Stomach (tissue), 9 donors: Measurements from ENCODE around the gene ARHGAP15. TPM values are rescaled to one million over a fixed set of nuclear protein-coding genes. Genes with fewer than 3 reads are reported as not detected.

Experiments used
- DNase-seq, 2 donors: peaks; one replicate each; pipeline versions ENCODE4 v3.0.0 to v3.0.0-alpha.2; 2013 to 2019
- H3K27ac ChIP-seq, 5 donors: fragments of 200-600 bp in 4 of 5; sonication (generic) in 4 of 5; one replicate each; pipeline ENCODE4 v1.5.1; 2013 to 2019; ENCODE audit warnings: mild to moderate bottlenecking in 1 of 5, moderate library complexity in 1 of 5
- H3K27me3 ChIP-seq, 3 donors: fragments of 200-600 bp; sonication (generic); one replicate each; pipeline ENCODE4 v1.5.1; 2017 to 2019; ENCODE audit warnings: mixed run types in 1 of 3
- H3K36me3 ChIP-seq, 4 donors: fragments of 200-600 bp; sonication (generic); 1 replicate in 3 of 4; 2 replicates in 1 of 4; pipeline ENCODE4 v1.5.1; 2016 to 2019
- H3K4me1 ChIP-seq, 4 donors: fragments of 200-600 bp; sonication (generic); one replicate each; pipeline ENCODE4 v1.5.1; 2016 to 2019
- H3K4me3 ChIP-seq, 4 donors: fragments of 200-600 bp; sonication (generic) in 3 of 4; one replicate each; pipeline ENCODE4 v1.5.1; 2016 to 2019; ENCODE audit warnings: mild to moderate bottlenecking in 1 of 4
- H3K9me3 ChIP-seq, 4 donors: fragments of 200-600 bp; sonication (generic); one replicate each; pipeline ENCODE4 v1.5.1; 2016 to 2019
- CTCF ChIP-seq, 7 experiments: fragments of 450-650 bp in 4 of 7; fragments of 200-600 bp in 3 of 7; sonication (generic) in 3 of 7; IDR thresholded peaks; one replicate each; pipeline ENCODE4 v1.5.1; 2016 to 2019; ENCODE audit warnings: antibody characterized with exemption in 7 of 7, control low read depth in 2 of 7, mild to moderate bottlenecking in 1 of 7
- EP300 ChIP-seq: sonication (generic); formaldehyde crosslinking; IDR thresholded peaks from one replicate; pipeline ENCODE4 v1.6.1; 2017; ENCODE audit warnings: antibody characterized with exemption
- POLR2A ChIP-seq, 4 donors: fragments of 450-650 bp; IDR thresholded peaks; one replicate each; pipeline ENCODE4 v1.6.1; 2016; ENCODE audit warnings: antibody characterized with exemption in 4 of 4, control low read depth in 2 of 4, mild to moderate bottlenecking in 1 of 4, moderate library complexity in 1 of 4
- POLR2AphosphoS5 ChIP-seq, 3 donors: sonication (generic); formaldehyde crosslinking; IDR thresholded peaks; one replicate each; pipeline ENCODE4 v1.6.1; 2016; ENCODE audit warnings: antibody characterized with exemption in 3 of 3
- WGBS, 5 donors: extraction: QIAGEN DNeasy Blood & Tissue Kit in 3 of 5; methylation state at CpG; one replicate each; pipeline versions ENCODE4 v1.1.5 to v1.1.7; 2013 to 2018; 5-methylcytosine and 5-hydroxymethylcytosine counted together
- intact Hi-C: fragments of 100-400 bp; cut with DNase I; formaldehyde crosslinking; loops from one replicate; pipeline ENCODE4 v1.15.1; 2023; ENCODE audit warnings: low total_unique reads
- polyA plus RNA-seq, 3 donors: library from polyadenylated mRNA; stranded (reverse); fragments of 200-250 nt; gene quantifications; one replicate each; pipeline ENCODE4 v1.2.3, GENCODE V29; 2013
- total RNA-seq, 5 donors: library from RNA; depleted of rRNA; stranded (reverse); fragments of >200 nt; gene quantifications; one replicate each; pipeline versions ENCODE4 v1.1.0 to v1.2.3, GENCODE V29; 2014 to 2016
- donor health status: healthy with polysubstance abuse.
- donor health status: Bipolar disorder and iron deficiency.
- donor health status: healthy.

Gene ARHGAP15
- total and polyA plus RNA-seq, 8 donors, result 1.8 to 66.3 (median 6.8) TPM; not detected in 1

GRCh38 chr2:143696651-143697050, 567.4 kb downstream of the ARHGAP15 start:
- H3K4me1 ChIP-seq, result peaks cover 0 to 4% (median 2%) of the 10 kb centered on the region in 4 donors
- H3K27me3 ChIP-seq, result no peaks in the 10 kb centered on the region
- H3K9me3 ChIP-seq, result no peaks in the 10 kb centered on the region
- no peaks in the 10 kb centered on the region for H3K36me3 ChIP-seq
- H3K27ac ChIP-seq, result no peak overlapping the region
- no peak overlapping the region for H3K4me3 ChIP-seq
- TF ChIP-seq POLR2A (IDR thresholded peaks at IDR 0.05), result no peak
- TF ChIP-seq EP300, result no peak
- no peak for TF ChIP-seq CTCF (IDR thresholded peaks at IDR 0.05)
- TF ChIP-seq POLR2AphosphoS5 (IDR thresholded peaks at IDR 0.05), result no peak
- no peak for DNase-seq
- intact Hi-C loops, result no loop called here

GRCh38 chr2:143697744-143698143, 568.5 kb downstream of the ARHGAP15 start:
- TF ChIP-seq CTCF (IDR thresholded peaks at IDR 0.05) (no peak), EP300 (no peak), POLR2A (IDR thresholded peaks at IDR 0.05) (no peak), POLR2AphosphoS5 (IDR thresholded peaks at IDR 0.05) (no peak)
- 81 to 91% (median 88%) methylated on average over 1 of the region's 1 CpG for WGBS, 5 donors
- intact Hi-C loops, result no loop called here
- Histone ChIP-seq H3K27me3 (no peaks in the 10 kb centered on the region), H3K4me3 (no peak overlapping the region), H3K36me3 (no peaks in the 10 kb centered on the region), H3K9me3 (no peaks in the 10 kb centered on the region), H3K4me1 (peaks cover 0 to under 1% (median 0%) of the 10 kb centered on the region in 4 donors), H3K27ac (no peak overlapping the region)
- no peak for DNase-seq

- intact Hi-C loops, result no loop called here
- no peak for DNase-seq
- 85 to 90% (median 88%) methylated on average over 2 of the region's 2 CpGs for WGBS, 5 donors
- no peaks in the 10 kb centered on the region for H3K9me3 ChIP-seq
- H3K4me3 ChIP-seq, result no peak overlapping the region
- no peaks in the 10 kb centered on the region for H3K4me1 ChIP-seq
- no peak overlapping the region for H3K27ac ChIP-seq
- H3K27me3 ChIP-seq, result no peaks in the 10 kb centered on the region
- no peaks in the 10 kb centered on the region for H3K36me3 ChIP-seq
- TF ChIP-seq POLR2AphosphoS5 (IDR thresholded peaks at IDR 0.05) (no peak), EP300 (no peak), CTCF (IDR thresholded peaks at IDR 0.05) (no peak), POLR2A (IDR thresholded peaks at IDR 0.05) (no peak)
Measured at GRCh38 chr2:143698352-143698751, 569.1 kb downstream of the ARHGAP15 start.

DNA sequence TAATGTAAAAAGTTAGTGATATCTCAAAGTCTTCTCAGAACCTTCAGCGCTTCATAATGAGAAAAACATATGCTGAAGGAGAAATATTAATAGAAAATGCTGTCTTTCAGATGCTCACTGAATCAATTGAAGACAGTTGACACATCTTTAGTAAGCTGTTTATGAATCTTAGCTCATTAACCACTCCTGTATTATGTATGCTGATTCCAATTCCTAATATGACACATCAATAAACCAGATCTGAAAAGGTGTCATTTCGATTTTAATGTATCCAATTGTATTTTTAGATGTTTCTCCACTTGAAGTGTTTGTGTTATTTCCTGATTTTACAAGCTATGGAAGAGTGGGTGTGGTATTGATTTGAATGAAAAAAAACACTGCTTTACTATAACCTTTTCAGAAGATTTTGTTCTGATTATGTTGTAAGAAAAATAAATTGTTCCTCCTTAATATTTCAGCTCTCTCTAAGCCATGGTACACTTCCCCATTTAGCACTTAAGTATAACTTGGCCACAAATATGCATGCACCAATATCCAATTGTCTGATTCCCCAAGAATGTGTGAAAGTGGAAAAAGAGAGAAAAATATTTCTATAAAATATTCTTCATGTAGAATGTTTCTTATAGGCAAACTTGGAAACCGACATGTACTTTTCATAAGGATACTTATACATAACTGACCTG, 569.8 kb downstream of the ARHGAP15 start:
- TF ChIP-seq POLR2AphosphoS5 (IDR thresholded peaks at IDR 0.05) (no peak), POLR2A (IDR thresholded peaks at IDR 0.05) (no peak), CTCF (IDR thresholded peaks at IDR 0.05) (no peak), EP300 (no peak)
- Histone ChIP-seq H3K27me3 (no peaks in the 10 kb centered on the region), H3K4me3 (no peak overlapping the region), H3K9me3 (no peaks in the 10 kb centered on the region), H3K4me1 (no peaks in the 10 kb centered on the region), H3K27ac (no peak overlapping the region), H3K36me3 (no peaks in the 10 kb centered on the region)
- intact Hi-C loops, result no loop called here
- DNase-seq, result no peak
- 77 to 90% (median 85%) methylated on average over 3 of the region's 3 CpGs for WGBS, 5 donors
